Epithelial cell of proximal tubule (primary cell): ENCODE data around the gene PTGES. TPM values are rescaled to one million over a fixed set of nuclear protein-coding genes. Genes with fewer than 3 reads are reported as not detected.
A peak's percentile ranks its signal among the peaks of the same experiment; 100 is the strongest.

Experiments used
- DNase-seq: peaks from one replicate; pipeline ENCODE4 v3.0.0-alpha.2; 2011; ENCODE audit warnings: low read depth
- H3K4me3 ChIP-seq: 2 replicates; pipeline ENCODE4 v1.5.1; 2011; ENCODE audit warnings: low read depth, mild to moderate bottlenecking, low read length
- CTCF ChIP-seq: conservative IDR thresholded peaks from 2 replicates; pipeline ENCODE4 v1.5.1; 2012; ENCODE audit warnings: low read depth, mild to moderate bottlenecking, low read length
- total RNA-seq: library from RNA; depleted of rRNA; stranded (reverse); fragments of >200 nt; gene quantifications from 2 replicates; pipeline ENCODE4 v1.2.3, GENCODE V29; 2015

Gene PTGES
- total RNA-seq, 1 donor from 2014 or later, result 33.6 TPM

GRCh38 chr9:129732100-129732499 is 20.7 kb downstream of the PTGES start:
- TF ChIP-seq CTCF, result no peak
- no peak overlapping the region for H3K4me3 ChIP-seq

DNA sequence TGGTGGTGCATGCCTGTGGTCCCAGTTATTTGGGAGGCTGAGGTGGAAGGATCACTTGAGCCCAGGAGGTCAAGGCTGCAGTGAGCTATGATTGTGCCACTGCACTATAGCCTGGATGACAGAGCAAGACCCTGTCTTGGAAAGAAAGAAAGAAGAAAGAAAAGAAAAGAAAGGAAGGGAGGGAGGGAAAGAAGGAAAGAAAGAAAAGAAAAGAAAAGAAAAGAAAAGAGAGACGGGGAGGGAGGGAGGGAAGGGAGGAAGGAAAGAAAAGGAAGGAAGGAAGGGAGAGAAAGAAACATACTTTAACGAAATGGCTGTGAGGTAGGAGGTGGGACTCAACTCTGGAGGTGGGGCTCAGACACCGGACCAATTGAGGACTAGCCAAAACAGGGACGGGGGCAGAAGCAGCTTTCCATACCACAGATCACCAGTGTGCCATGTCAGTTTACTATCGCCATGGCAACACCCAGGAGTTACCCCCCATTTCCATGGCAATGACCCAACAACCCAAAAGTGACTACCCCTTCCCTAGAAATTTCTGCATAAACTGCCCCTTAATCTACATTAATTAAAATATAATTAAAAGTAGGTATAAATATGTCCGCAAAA is 21.3 kb downstream of the PTGES start:
- no peak for DNase-seq
- no peak for TF ChIP-seq CTCF

More at GRCh38 chr9:129732100-129732499, 20.7 kb downstream of the PTGES start:
- no peak for DNase-seq

GRCh38 chr9:129728744-129729143 is 24.1 kb downstream of the PTGES start:
- no peak for DNase-seq
- no peak for TF ChIP-seq CTCF
- H3K4me3 ChIP-seq, result no peak overlapping the region

More for the DNA sequence above, 21.3 kb downstream of the PTGES start:
- no peak overlapping the region for H3K4me3 ChIP-seq

DNA sequence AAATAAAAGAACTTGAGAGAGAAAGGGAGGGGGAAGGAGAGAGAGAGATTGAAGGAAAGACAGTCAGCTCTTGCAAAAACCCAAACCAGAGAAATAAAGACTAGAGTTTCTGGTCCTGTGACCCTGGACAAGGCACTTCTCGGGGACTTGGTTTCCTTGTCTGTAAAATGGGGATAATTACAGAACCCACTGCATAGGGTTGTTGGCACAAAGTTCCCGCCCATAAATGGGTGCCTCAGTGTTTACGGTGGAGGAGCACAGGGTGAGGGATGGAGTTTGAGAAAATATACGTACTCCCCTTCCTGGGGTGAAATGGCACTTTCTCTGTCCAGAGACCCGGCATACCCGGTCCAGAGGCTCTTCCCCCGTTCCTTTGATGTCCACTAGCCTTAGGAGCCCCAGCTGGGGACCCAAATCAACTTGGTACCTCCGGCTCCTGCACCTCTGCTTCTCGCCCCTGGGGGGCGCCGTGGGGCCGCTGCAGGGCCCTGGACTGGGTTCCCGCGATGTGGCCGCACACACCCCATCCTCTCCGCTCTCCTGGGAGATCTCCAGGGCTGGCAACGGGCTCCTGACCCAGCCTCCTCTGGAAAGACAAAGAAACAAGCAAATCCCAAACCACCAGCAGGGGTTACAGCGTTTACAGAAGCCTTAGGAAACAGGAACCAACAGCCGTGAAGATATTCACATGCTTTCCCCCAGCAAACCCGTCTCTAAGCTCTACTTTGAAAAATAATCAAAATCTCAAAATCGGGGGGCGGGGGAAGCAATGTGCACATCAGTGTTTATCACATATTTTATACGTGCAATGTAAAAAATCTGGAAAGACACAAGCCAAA is 26.3 kb downstream of the PTGES start:
- peak; percentile 94 for TF ChIP-seq CTCF
- DNase-seq, result no peak
- no peak overlapping the region for H3K4me3 ChIP-seq

- no peak for DNase-seq
- TF ChIP-seq CTCF, result no peak
- H3K4me3 ChIP-seq, result no peak overlapping the region
These were observed 27.0 kb downstream of the PTGES start for GRCh38 chr9:129725795-129726251.

DNA sequence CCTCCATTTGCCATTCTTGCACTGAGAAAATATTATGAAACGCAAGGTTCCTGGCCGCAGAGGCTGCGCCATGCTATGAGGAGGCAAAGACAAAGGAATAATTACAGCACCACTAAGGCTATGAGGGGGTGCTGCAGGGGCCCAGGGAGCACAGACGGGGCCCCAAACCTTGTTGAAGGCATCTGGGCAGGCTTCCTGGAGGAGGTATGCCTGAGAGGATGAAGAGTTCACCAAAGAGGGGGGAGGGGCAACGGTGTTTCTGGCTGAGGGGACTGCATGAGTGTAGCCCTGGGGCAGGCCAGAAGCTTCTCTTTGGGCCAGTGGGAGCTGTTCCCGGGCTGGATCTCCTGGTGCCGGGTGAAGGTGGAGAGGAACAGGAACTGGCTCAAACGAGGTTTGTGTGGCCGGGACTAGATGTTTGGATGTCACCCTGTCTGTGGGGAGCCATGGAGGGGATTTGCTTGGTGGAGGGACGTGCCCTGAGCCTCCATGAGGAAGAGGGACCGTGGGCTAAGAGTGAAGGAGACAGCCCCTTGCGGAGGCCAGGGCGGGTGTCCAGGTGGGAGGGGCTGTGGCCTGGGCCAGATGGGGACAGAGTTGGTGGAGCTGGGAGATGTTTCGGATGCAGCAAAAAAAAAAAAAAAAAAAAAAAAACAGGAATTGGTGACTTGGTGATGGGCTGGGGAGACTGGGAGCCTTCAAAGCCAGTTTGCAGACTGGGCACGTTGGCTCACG is 28.2 kb downstream of the PTGES start:
- no peak overlapping the region for H3K4me3 ChIP-seq
- no peak for TF ChIP-seq CTCF
- no peak for DNase-seq
